Karpas-422 (cell line): Measurements from ENCODE around the gene GAS2L2. TPM values are rescaled to one million over a fixed set of nuclear protein-coding genes. Genes with fewer than 3 reads are reported as not detected.

ENCODE experiments used
- DNase-seq: peaks from one replicate; pipeline ENCODE4 v3.0.0-alpha.2; 2015
- H2AFZ ChIP-seq: fragments of 200-600 bp; sonication (generic); 2 replicates; pipeline ENCODE4 v1.6.1; 2014; ENCODE audit warnings: antibody characterized with exemption, low read length, mixed read lengths
- H3K27ac ChIP-seq: fragments of 200-600 bp; sonication (generic); 2 replicates; pipeline ENCODE4 v1.5.1; 2014; ENCODE audit warnings: mild to moderate bottlenecking, low read length, moderate library complexity
- H3K27me3 ChIP-seq: fragments of 200-600 bp; sonication (generic); 2 replicates; pipeline ENCODE4 v1.6.1; 2014; ENCODE audit warnings: low read length, mixed read lengths
- H3K36me3 ChIP-seq: fragments of 200-600 bp; sonication (generic); 2 replicates; pipeline ENCODE4 v1.6.1; 2014; ENCODE audit warnings: low read length, mixed read lengths; ENCODE audit not compliant: insufficient read depth
- H3K4me1 ChIP-seq: fragments of 200-600 bp; sonication (generic); 2 replicates; pipeline ENCODE4 v1.6.1; 2014; ENCODE audit warnings: mild to moderate bottlenecking, low read length, mixed read lengths
- H3K4me2 ChIP-seq: fragments of 200-600 bp; sonication (generic); 2 replicates; pipeline ENCODE4 v1.6.1; 2014; ENCODE audit warnings: low read length, low read depth, mild to moderate bottlenecking; ENCODE audit not compliant: poor library complexity, severe bottlenecking
- H3K4me3 ChIP-seq: fragments of 200-600 bp; sonication (generic); 2 replicates; pipeline ENCODE4 v1.5.1; 2014; ENCODE audit warnings: mild to moderate bottlenecking, antibody characterized with exemption, low read length, mixed read lengths
- H3K79me2 ChIP-seq: fragments of 200-600 bp; sonication (generic); 2 replicates; pipeline ENCODE4 v1.6.1; 2014; ENCODE audit warnings: mild to moderate bottlenecking, low read length, mixed read lengths
- H3K9ac ChIP-seq: fragments of 200-600 bp; sonication (generic); 2 replicates; pipeline ENCODE4 v1.6.0; 2014; ENCODE audit warnings: low read length
- H3K9me2 ChIP-seq: fragments of 200-600 bp; sonication (generic), shearing (Covaris generic); replicated peaks from 2 replicates; pipeline ENCODE4 v1.6.0; 2014; ENCODE audit warnings: mild to moderate bottlenecking, low read length, moderate library complexity; ENCODE audit not compliant: insufficient read depth
- H3K9me3 ChIP-seq: fragments of 300-700, 200-600 bp; sonication (generic); 2 replicates; pipeline ENCODE4 v1.6.1; 2014; ENCODE audit warnings: low read length, mixed read lengths
- H4K20me1 ChIP-seq: fragments of 200-600 bp; sonication (generic); 2 replicates; pipeline ENCODE4 v1.6.1; 2014; ENCODE audit warnings: mild to moderate bottlenecking, antibody characterized with exemption, low read length, low read depth; ENCODE audit not compliant: insufficient read depth
- total RNA-seq: library from RNA; depleted of rRNA; stranded (reverse); fragments of >200 nt; shearing (Covaris generic); gene quantifications from 2 replicates; pipeline ENCODE4 v1.2.3, GENCODE V29; 2014; ENCODE audit warnings: low replicate concordance

Gene GAS2L2
- total RNA-seq, 1 experiment from 2014 or later, result 0.07 TPM

DNA sequence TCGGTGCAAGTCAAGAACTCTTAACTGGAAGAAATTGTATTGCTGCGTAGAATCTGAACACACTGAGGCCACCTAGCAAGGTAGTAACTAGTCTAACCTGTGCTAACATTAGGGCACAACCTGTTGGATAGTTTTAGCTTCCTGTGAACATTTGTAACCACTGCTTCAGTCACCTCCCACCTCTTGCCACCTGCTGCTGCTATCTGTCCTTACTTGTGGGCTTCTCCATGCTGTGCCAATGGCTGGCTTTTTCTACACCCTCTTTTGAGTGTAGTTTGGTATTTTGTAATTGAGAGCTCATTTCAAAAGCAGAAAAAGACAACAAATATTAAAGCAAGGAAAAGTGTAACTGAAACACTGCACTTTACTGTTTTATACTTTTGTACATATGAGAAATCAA, 29.3 kb downstream of the GAS2L2 start:
- peaks cover 26% of the 10 kb centered on the region for H3K4me1 ChIP-seq
- no peaks in the 10 kb centered on the region for H3K9me2 ChIP-seq
- no peak overlapping the region for H2AFZ ChIP-seq
- H3K27ac ChIP-seq, result no peak overlapping the region
- no peak for DNase-seq
- no peaks in the 10 kb centered on the region for H3K27me3 ChIP-seq
- no peak overlapping the region for H3K4me3 ChIP-seq
- no peaks in the 10 kb centered on the region for H4K20me1 ChIP-seq
- peaks cover 11% of the 10 kb centered on the region for H3K36me3 ChIP-seq
- no peak overlapping the region for H3K9ac ChIP-seq
- no peaks in the 10 kb centered on the region for H3K79me2 ChIP-seq
- H3K9me3 ChIP-seq, result no peaks in the 10 kb centered on the region
- H3K4me2 ChIP-seq, result no peak overlapping the region

GRCh38 chr17:35717475-35717874, 35.6 kb downstream of the GAS2L2 start:
- Histone ChIP-seq H2AFZ (no peak overlapping the region), H3K9ac (no peak overlapping the region), H3K9me2 (no peaks in the 10 kb centered on the region), H3K4me2 (no peak overlapping the region), H3K4me1 (no peaks in the 10 kb centered on the region), H3K36me3 (no peaks in the 10 kb centered on the region), H3K79me2 (no peaks in the 10 kb centered on the region), H3K27me3 (no peaks in the 10 kb centered on the region), H3K4me3 (no peak overlapping the region), H3K9me3 (no peaks in the 10 kb centered on the region), H4K20me1 (no peaks in the 10 kb centered on the region), H3K27ac (no peak overlapping the region)
- no peak for DNase-seq

- H4K20me1 ChIP-seq, result no peaks in the 10 kb centered on the region
- no peak overlapping the region for H3K4me3 ChIP-seq
- no peaks in the 10 kb centered on the region for H3K79me2 ChIP-seq
- no peak overlapping the region for H2AFZ ChIP-seq
- H3K9me3 ChIP-seq, result no peaks in the 10 kb centered on the region
- no peak overlapping the region for H3K4me2 ChIP-seq
- H3K36me3 ChIP-seq, result no peaks in the 10 kb centered on the region
- no peak overlapping the region for H3K27ac ChIP-seq
- DNase-seq, result no peak
- H3K4me1 ChIP-seq, result no peaks in the 10 kb centered on the region
- no peaks in the 10 kb centered on the region for H3K27me3 ChIP-seq
- H3K9me2 ChIP-seq, result no peaks in the 10 kb centered on the region
- H3K9ac ChIP-seq, result no peak overlapping the region
Observed at GRCh38 chr17:35716897-35717465, 36.1 kb downstream of the GAS2L2 start.

GRCh38 chr17:35716173-35716572, 36.9 kb downstream of the GAS2L2 start:
- no peaks in the 10 kb centered on the region for H3K9me3 ChIP-seq
- no peak for DNase-seq
- H3K79me2 ChIP-seq, result no peaks in the 10 kb centered on the region
- H3K27ac ChIP-seq, result no peak overlapping the region
- no peaks in the 10 kb centered on the region for H4K20me1 ChIP-seq
- no peak overlapping the region for H3K4me2 ChIP-seq
- H3K4me1 ChIP-seq, result no peaks in the 10 kb centered on the region
- no peak overlapping the region for H2AFZ ChIP-seq
- no peaks in the 10 kb centered on the region for H3K27me3 ChIP-seq
- H3K9me2 ChIP-seq, result no peaks in the 10 kb centered on the region
- no peak overlapping the region for H3K4me3 ChIP-seq
- peaks cover under 1% of the 10 kb centered on the region; the same call in 1 of the 2 replicates for H3K36me3 ChIP-seq
- H3K9ac ChIP-seq, result no peak overlapping the region

DNA sequence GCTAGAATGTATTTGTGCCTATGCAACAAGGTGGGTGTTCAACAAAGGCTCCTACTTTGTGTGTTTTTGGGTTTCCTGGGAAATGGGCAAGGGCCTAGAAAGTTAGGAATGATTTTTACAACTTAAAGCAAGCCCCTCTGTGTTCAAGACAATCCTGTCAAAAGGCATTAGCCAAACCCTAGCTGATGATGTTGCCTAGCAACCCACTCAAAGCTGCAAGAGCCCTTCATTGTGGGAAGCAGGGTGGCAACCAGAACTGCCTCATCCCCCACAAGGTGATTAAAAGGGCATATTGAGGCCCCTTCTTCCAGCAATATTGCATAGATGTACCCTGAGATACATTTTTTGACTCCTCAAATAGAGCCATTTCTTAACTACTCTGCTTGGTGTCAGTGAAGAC, 37.6 kb downstream of the GAS2L2 start:
- Histone ChIP-seq H4K20me1 (no peaks in the 10 kb centered on the region), H3K27me3 (no peaks in the 10 kb centered on the region), H3K4me3 (no peak overlapping the region), H2AFZ (no peak overlapping the region), H3K79me2 (no peaks in the 10 kb centered on the region), H3K9me2 (no peaks in the 10 kb centered on the region), H3K4me2 (no peak overlapping the region), H3K36me3 (peaks cover 5% of the 10 kb centered on the region; the same call in 1 of the 2 replicates), H3K9me3 (no peaks in the 10 kb centered on the region), H3K9ac (no peak overlapping the region), H3K27ac (no peak overlapping the region), H3K4me1 (no peaks in the 10 kb centered on the region)
- DNase-seq, result no peak

DNA sequence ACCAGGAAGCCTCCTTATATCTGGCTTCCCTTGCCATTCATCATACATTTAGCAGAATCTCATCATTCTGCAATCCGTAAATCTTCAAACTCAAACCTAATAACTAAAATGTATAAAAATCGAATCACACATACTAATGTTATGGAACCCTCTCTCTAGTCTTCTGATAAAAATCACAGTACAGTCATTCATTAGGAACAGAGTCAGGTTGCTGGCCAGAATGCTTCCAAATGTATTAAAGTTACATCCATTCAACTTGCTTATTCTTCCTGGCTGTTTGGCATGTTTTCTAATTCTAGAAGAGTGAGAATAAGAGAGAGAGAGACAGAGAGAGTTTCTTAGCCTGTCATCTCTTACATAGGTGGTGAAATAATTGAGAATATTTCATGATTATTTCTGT, 38.1 kb downstream of the GAS2L2 start:
- H4K20me1 ChIP-seq, result no peaks in the 10 kb centered on the region
- H3K27ac ChIP-seq, result no peak overlapping the region
- no peak overlapping the region for H3K9ac ChIP-seq
- no peaks in the 10 kb centered on the region for H3K4me1 ChIP-seq
- no peaks in the 10 kb centered on the region for H3K79me2 ChIP-seq
- no peaks in the 10 kb centered on the region for H3K9me3 ChIP-seq
- H3K27me3 ChIP-seq, result no peaks in the 10 kb centered on the region
- H3K4me3 ChIP-seq, result no peak overlapping the region
- no peak for DNase-seq
- peaks cover 9% of the 10 kb centered on the region; the same call in 1 of the 2 replicates for H3K36me3 ChIP-seq
- no peak overlapping the region for H2AFZ ChIP-seq
- H3K4me2 ChIP-seq, result no peak overlapping the region
- no peaks in the 10 kb centered on the region for H3K9me2 ChIP-seq

- Histone ChIP-seq H4K20me1 (no peaks in the 10 kb centered on the region), H3K36me3 (peaks cover 14% of the 10 kb centered on the region; the same call in 1 of the 2 replicates), H2AFZ (no peak overlapping the region), H3K9me3 (no peaks in the 10 kb centered on the region), H3K27ac (no peak overlapping the region), H3K4me3 (no peak overlapping the region), H3K4me1 (peaks cover 10% of the 10 kb centered on the region), H3K9me2 (no peaks in the 10 kb centered on the region), H3K9ac (no peak overlapping the region), H3K27me3 (no peaks in the 10 kb centered on the region), H3K79me2 (no peaks in the 10 kb centered on the region), H3K4me2 (no peak overlapping the region)
- no peak for DNase-seq
Observed at GRCh38 chr17:35713069-35713728, 39.8 kb downstream of the GAS2L2 start.

GRCh38 chr17:35710950-35711349, 42.1 kb downstream of the GAS2L2 start:
- Histone ChIP-seq H3K4me3 (no peak overlapping the region), H3K36me3 (peaks cover 14% of the 10 kb centered on the region; the same call in 1 of the 2 replicates), H3K27me3 (no peaks in the 10 kb centered on the region), H3K27ac (no peak overlapping the region), H2AFZ (no peak overlapping the region), H3K9me3 (no peaks in the 10 kb centered on the region), H3K9ac (no peak overlapping the region), H3K4me1 (peaks cover 13% of the 10 kb centered on the region), H3K9me2 (no peaks in the 10 kb centered on the region), H4K20me1 (no peaks in the 10 kb centered on the region), H3K4me2 (no peak overlapping the region), H3K79me2 (no peaks in the 10 kb centered on the region)
- no peak for DNase-seq
